ENCODE data around the gene ATOH7. TPM values are rescaled to one million over a fixed set of nuclear protein-coding genes. Genes with fewer than 3 reads are reported as not detected.
"Not testable (repeated sequence)": the region's sequence is repeated elsewhere in the genome, so short reads cannot be mapped to it uniquely, and the experiment has no call there.

ATOH7 gene
- total RNA-seq, 1 experiment from 2014 or later: 1.1 TPM

- H3K79me2 ChIP-seq (ENCODE audit: low read length): no peaks in the 10 kb centered on the region
- intact Hi-C loops (cut with micrococcal nuclease): no loop called here
- H3K9me2 ChIP-seq (replicated peaks; ENCODE audit: low read length): no peaks in the 10 kb centered on the region
- H4K20me1 ChIP-seq (ENCODE audit: low read length): no peaks in the 10 kb centered on the region
- H3K27me3 ChIP-seq (ENCODE audit: low read length): peaks cover 6% of the 10 kb centered on the region; the same call in 1 of the 2 replicates
- H3K27ac ChIP-seq (ENCODE audit: low read length): no peak overlapping the region
- DNase-seq (no peak), ATAC-seq (no peak)
- ChIA-PET POLR2A (ENCODE audit: unreplicated experiment) (no interaction called here), CTCF (no interaction called here)
- H3K36me3 ChIP-seq (ENCODE audit: low read depth, low read length): no peaks in the 10 kb centered on the region
- no peaks in the 10 kb centered on the region for H3F3A ChIP-seq (ENCODE audit: low read length, unreplicated experiment)
- no peak overlapping the region for H3K4me2 ChIP-seq (ENCODE audit: low read length)
- no peaks in the 10 kb centered on the region for H3K9me3 ChIP-seq (ENCODE audit: low read length)
- H3K4me1 ChIP-seq (ENCODE audit: insufficient read depth, low read length): no peaks in the 10 kb centered on the region
- BruUV-seq (replicated peaks): no TSS peak
- no peak overlapping the region for H2AFZ ChIP-seq (ENCODE audit: low read length)
- no peak overlapping the region for H3K4me3 ChIP-seq (ENCODE audit: low read length)
- TF ChIP-seq EZH2 (IDR thresholded peaks at IDR 0.05; ENCODE audit: low read length, unreplicated experiment): no peak
- no peak for TF ChIP-seq EZH2phosphoT487 (IDR thresholded peaks at IDR 0.05; ENCODE audit: borderline replicate concordance, low read length)
- no peak for TF ChIP-seq CTCF (conservative IDR thresholded peaks at IDR 0.05; ENCODE audit: low read depth, low read length)
- H3K9ac ChIP-seq (ENCODE audit: low read length): no peak overlapping the region
Measured at GRCh38 chr10:68251151-68251550, 19.2 kb upstream of the ATOH7 start.

GRCh38 chr10:68249297-68249696, 17.4 kb upstream of the ATOH7 start:
- Histone ChIP-seq H3K4me3 (ENCODE audit: low read length) (no peak overlapping the region), H3K27me3 (ENCODE audit: low read length) (no peaks in the 10 kb centered on the region; the same call in 1 of the 2 replicates), H3K36me3 (ENCODE audit: low read depth, low read length) (no peaks in the 10 kb centered on the region), H2AFZ (ENCODE audit: low read length) (no peak overlapping the region), H4K20me1 (ENCODE audit: low read length) (no peaks in the 10 kb centered on the region), H3K4me1 (ENCODE audit: insufficient read depth, low read length) (no peaks in the 10 kb centered on the region), H3K79me2 (ENCODE audit: low read length) (no peaks in the 10 kb centered on the region), H3K27ac (ENCODE audit: low read length) (no peak overlapping the region), H3K4me2 (ENCODE audit: low read length) (no peak overlapping the region), H3F3A (ENCODE audit: low read length, unreplicated experiment) (no peaks in the 10 kb centered on the region), H3K9me2 (replicated peaks; ENCODE audit: low read length) (no peaks in the 10 kb centered on the region), H3K9ac (ENCODE audit: low read length) (no peak overlapping the region), H3K9me3 (ENCODE audit: low read length) (no peaks in the 10 kb centered on the region)
- BruUV-seq (replicated peaks): no TSS peak
- no peak for TF ChIP-seq CTCF (conservative IDR thresholded peaks at IDR 0.05; ENCODE audit: low read depth, low read length)
- TF ChIP-seq EZH2phosphoT487 (IDR thresholded peaks at IDR 0.05; ENCODE audit: borderline replicate concordance, low read length): no peak
- no peak for TF ChIP-seq EZH2 (IDR thresholded peaks at IDR 0.05; ENCODE audit: low read length, unreplicated experiment)
- DNase-seq (no peak), ATAC-seq (no peak)
- CTCF ChIA-PET: interaction anchor here (0.8 kb wide), 1 partner anchor 36 kb away, joined by 4 read pairs; no protein-coding TSS in a partner anchor
- intact Hi-C loops (cut with micrococcal nuclease): no loop called here
- POLR2A ChIA-PET (ENCODE audit: unreplicated experiment): no interaction called here

- H3K4me3 ChIP-seq (ENCODE audit: low read length): no peak overlapping the region
- H2AFZ ChIP-seq (ENCODE audit: low read length): no peak overlapping the region
- H3F3A ChIP-seq (ENCODE audit: low read length, unreplicated experiment): no peaks in the 10 kb centered on the region
- H3K27ac ChIP-seq (ENCODE audit: low read length): no peak overlapping the region
- BruUV-seq (replicated peaks): no TSS peak
- H3K9me3 ChIP-seq (ENCODE audit: low read length): no peaks in the 10 kb centered on the region
- H3K36me3 ChIP-seq (ENCODE audit: low read depth, low read length): no peaks in the 10 kb centered on the region
- ChIA-PET CTCF (no interaction called here), POLR2A (ENCODE audit: unreplicated experiment) (interaction anchor here (0.6 kb wide), 1 partner anchor 35 kb away, joined by 5 read pairs; no protein-coding TSS in a partner anchor)
- H3K4me2 ChIP-seq (ENCODE audit: low read length): no peak overlapping the region
- TF ChIP-seq EZH2 (IDR thresholded peaks at IDR 0.05; ENCODE audit: low read length, unreplicated experiment) (no peak), EZH2phosphoT487 (IDR thresholded peaks at IDR 0.05; ENCODE audit: borderline replicate concordance, low read length) (no peak), CTCF (conservative IDR thresholded peaks at IDR 0.05; ENCODE audit: low read depth, low read length) (no peak)
- H3K4me1 ChIP-seq (ENCODE audit: insufficient read depth, low read length): no peaks in the 10 kb centered on the region
- DNase-seq (no peak), ATAC-seq (no peak)
- intact Hi-C loops (cut with micrococcal nuclease): no loop called here
- H3K79me2 ChIP-seq (ENCODE audit: low read length): no peaks in the 10 kb centered on the region
- H3K27me3 ChIP-seq (ENCODE audit: low read length): no peaks in the 10 kb centered on the region
- no peaks in the 10 kb centered on the region for H4K20me1 ChIP-seq (ENCODE audit: low read length)
- no peak overlapping the region for H3K9ac ChIP-seq (ENCODE audit: low read length)
- H3K9me2 ChIP-seq (replicated peaks; ENCODE audit: low read length): no peaks in the 10 kb centered on the region
Measured at GRCh38 chr10:68247931-68248330, 16.0 kb upstream of the ATOH7 start.

GRCh38 chr10:68246397-68246796, 14.5 kb upstream of the ATOH7 start:
- H3K4me1 ChIP-seq (ENCODE audit: insufficient read depth, low read length); H3K79me2 ChIP-seq (ENCODE audit: low read length); CTCF ChIA-PET; H3K9me3 ChIP-seq (ENCODE audit: low read length); H4K20me1 ChIP-seq (ENCODE audit: low read length); BruUV-seq (replicated peaks); H3K4me3 ChIP-seq (ENCODE audit: low read length); POLR2A ChIA-PET (ENCODE audit: unreplicated experiment); H3F3A ChIP-seq (ENCODE audit: low read length, unreplicated experiment); H3K27me3 ChIP-seq (ENCODE audit: low read length); H2AFZ ChIP-seq (ENCODE audit: low read length); H3K4me2 ChIP-seq (ENCODE audit: low read length); H3K9ac ChIP-seq (ENCODE audit: low read length); intact Hi-C loops (cut with micrococcal nuclease); H3K36me3 ChIP-seq (ENCODE audit: low read depth, low read length); DNase-seq; H3K9me2 ChIP-seq (replicated peaks; ENCODE audit: low read length); ATAC-seq; H3K27ac ChIP-seq (ENCODE audit: low read length): not testable (repeated sequence)

Measured in PC-3 (cell line).